ENCODE data around the gene CKM. TPM values are rescaled to one million over a fixed set of nuclear protein-coding genes. Genes with fewer than 3 reads are reported as not detected.
"Not testable (repeated sequence)": the region's sequence is repeated elsewhere in the genome, so short reads cannot be mapped to it uniquely, and the experiment has no call there.

CKM gene
- total RNA-seq, 4 donors from 2014 or later = not detected

DNA sequence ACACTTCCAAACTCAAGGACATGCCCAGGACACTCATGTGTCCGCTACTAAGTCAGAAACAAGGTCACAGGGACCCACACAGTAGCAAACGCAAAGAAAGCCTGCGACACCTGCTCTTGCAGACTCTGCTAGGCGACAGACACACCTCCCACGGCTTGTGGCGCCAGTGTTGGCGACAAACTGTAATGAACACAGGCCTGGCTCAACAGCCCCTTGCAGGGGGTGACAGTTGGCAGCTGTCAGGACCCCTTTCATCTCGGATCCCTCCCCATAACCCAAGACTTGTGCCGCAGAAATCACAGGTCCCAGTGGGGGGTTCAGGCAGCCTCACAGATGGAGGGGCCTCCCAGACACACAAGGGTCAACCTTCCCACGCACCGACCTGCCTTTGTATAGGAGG is 364 bp downstream of the CKM start:
- Histone ChIP-seq H3K4me3 (no peak overlapping the region), H3K9me3 (no peaks in the 10 kb centered on the region), H3K36me3 (no peaks in the 10 kb centered on the region), H3K4me1 (peaks cover 0 to 6% (median 0%) of the 10 kb centered on the region in 4 donors), H3K27me3 (peaks cover 0 to 7% of the 10 kb centered on the region in 2 donors), H3K27ac (no peak overlapping the region)
- no peak for TF ChIP-seq POLR2A (IDR thresholded peaks at IDR 0.05)
- TF ChIP-seq, protein P1, sequence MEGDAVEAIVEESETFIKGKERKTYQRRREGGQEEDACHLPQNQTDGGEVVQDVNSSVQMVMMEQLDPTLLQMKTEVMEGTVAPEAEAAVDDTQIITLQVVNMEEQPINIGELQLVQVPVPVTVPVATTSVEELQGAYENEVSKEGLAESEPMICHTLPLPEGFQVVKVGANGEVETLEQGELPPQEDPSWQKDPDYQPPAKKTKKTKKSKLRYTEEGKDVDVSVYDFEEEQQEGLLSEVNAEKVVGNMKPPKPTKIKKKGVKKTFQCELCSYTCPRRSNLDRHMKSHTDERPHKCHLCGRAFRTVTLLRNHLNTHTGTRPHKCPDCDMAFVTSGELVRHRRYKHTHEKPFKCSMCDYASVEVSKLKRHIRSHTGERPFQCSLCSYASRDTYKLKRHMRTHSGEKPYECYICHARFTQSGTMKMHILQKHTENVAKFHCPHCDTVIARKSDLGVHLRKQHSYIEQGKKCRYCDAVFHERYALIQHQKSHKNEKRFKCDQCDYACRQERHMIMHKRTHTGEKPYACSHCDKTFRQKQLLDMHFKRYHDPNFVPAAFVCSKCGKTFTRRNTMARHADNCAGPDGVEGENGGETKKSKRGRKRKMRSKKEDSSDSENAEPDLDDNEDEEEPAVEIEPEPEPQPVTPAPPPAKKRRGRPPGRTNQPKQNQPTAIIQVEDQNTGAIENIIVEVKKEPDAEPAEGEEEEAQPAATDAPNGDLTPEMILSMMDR (IDR thresholded peaks at IDR 0.05) = no peak
- DNase-seq = no peak

GRCh38 chr19:45321848-45322247 is 827 bp downstream of the CKM start:
- H3K36me3 ChIP-seq = no peaks in the 10 kb centered on the region
- peaks cover 0 to 7% of the 10 kb centered on the region in 2 donors for H3K27me3 ChIP-seq
- TF ChIP-seq, protein P1 (IDR thresholded peaks at IDR 0.05) = no peak
- no peak for TF ChIP-seq POLR2A (IDR thresholded peaks at IDR 0.05)
- H3K27ac ChIP-seq = no peak overlapping the region
- no peak overlapping the region for H3K4me3 ChIP-seq
- DNase-seq = no peak
- H3K9me3 ChIP-seq = no peaks in the 10 kb centered on the region
- H3K4me1 ChIP-seq = peaks cover 0 to 6% (median 0%) of the 10 kb centered on the region in 4 donors

DNA sequence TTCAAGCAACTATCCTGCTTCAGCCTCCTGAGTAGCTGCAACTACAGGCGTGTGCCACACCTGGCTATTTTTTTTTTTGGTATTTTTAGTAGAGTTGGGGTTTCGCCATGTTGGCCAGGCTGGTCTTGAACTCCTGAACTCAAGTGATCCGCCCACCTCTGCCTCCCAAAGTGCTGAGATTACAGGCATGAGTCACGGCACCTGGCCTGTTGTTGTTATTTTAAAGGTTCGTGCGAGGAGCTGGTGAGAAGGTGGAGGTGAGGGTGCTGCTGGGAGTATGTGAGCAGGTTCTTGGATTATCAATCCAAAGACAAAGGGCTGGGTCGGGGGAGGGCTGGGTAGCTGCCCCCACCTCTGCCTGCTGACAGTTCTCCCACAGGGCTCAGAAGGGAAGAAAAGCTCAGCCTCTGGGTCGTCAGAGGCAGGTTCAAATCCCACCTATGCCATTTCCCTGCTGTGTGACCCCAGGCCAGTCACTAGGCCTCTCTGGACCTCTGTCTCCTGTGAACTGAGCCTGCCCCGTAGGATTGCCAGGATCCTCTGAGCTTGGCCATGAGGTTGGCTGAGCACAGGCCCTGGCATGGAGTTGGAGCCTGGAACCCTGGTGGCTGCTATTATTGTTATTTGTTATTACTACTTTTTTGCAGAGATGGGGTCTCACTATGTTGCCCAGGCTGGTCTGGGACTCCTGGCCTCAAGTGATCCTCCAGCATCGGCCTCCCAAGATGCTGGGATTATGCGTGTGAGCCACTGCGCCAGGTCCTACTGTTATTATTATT is 1.5 kb downstream of the CKM start:
- peaks cover 0 to 6% (median 0%) of the 10 kb centered on the region in 4 donors for H3K4me1 ChIP-seq
- TF ChIP-seq POLR2A (IDR thresholded peaks at IDR 0.05) = no peak
- TF ChIP-seq, protein P1 (IDR thresholded peaks at IDR 0.05) = no peak
- no peak overlapping the region for H3K27ac ChIP-seq
- peaks cover 0 to 7% of the 10 kb centered on the region in 2 donors for H3K27me3 ChIP-seq
- H3K9me3 ChIP-seq = no peaks in the 10 kb centered on the region
- no peaks in the 10 kb centered on the region for H3K36me3 ChIP-seq
- H3K4me3 ChIP-seq = no peak overlapping the region
- no peak for DNase-seq

- no peak for DNase-seq
- Histone ChIP-seq H3K4me3 (no peak overlapping the region), H3K27ac (no peak overlapping the region), H3K36me3 (no peaks in the 10 kb centered on the region), H3K27me3 (no peaks in the 10 kb centered on the region), H3K9me3 (no peaks in the 10 kb centered on the region), H3K4me1 (no peaks in the 10 kb centered on the region)
- TF ChIP-seq POLR2A (IDR thresholded peaks at IDR 0.05) = no peak
Measured at GRCh38 chr19:45315304-45315703, 7.4 kb downstream of the CKM start.

GRCh38 chr19:45314708-45315245 is 7.9 kb downstream of the CKM start:
- H3K36me3 ChIP-seq = no peaks in the 10 kb centered on the region
- no peaks in the 10 kb centered on the region for H3K27me3 ChIP-seq
- no peak for DNase-seq
- H3K4me3 ChIP-seq = no peak overlapping the region
- TF ChIP-seq, protein P1 (IDR thresholded peaks at IDR 0.05) = no peak
- TF ChIP-seq POLR2A (IDR thresholded peaks at IDR 0.05) = no peak
- no peaks in the 10 kb centered on the region for H3K9me3 ChIP-seq
- no peaks in the 10 kb centered on the region for H3K4me1 ChIP-seq
- no peak overlapping the region for H3K27ac ChIP-seq

DNA sequence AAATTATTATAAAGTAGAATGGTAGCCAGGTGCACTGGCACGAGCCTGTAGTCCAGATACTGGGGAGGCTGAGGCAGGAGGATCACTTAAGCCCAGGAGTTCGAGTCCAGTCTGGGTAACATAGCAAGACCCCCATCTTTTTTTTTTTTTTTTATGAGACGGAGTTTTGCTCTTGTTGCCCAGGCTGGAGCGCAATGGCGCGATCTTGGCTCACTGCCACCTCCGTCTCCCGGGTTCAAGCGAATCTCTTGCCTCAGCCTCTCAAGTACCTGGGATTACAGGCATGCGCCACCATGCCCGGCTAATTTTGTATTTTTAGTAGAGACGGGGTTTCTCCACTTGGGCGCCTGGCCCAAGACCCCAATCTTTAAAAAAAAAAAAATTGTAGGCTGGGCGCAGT is 10.4 kb downstream of the CKM start:
- H3K4me3 ChIP-seq, H3K4me1 ChIP-seq, DNase-seq, H3K9me3 ChIP-seq, H3K36me3 ChIP-seq, H3K27me3 ChIP-seq, H3K27ac ChIP-seq: not testable (repeated sequence)
